ENCODE data around the gene PPP1R36.

- TF ChIP-seq POLR2A (IDR thresholded peaks at IDR 0.05) (no peak), CTCF (IDR thresholded peaks at IDR 0.05) (no peak)
Observed at GRCh38 chr14:64536488-64537245, 13.1 kb upstream of the PPP1R36 start.

Data from upper lobe of left lung (tissue), 4 donors.